ENCODE results near the gene GNB4. TPM values are rescaled to one million over a fixed set of nuclear protein-coding genes. Genes with fewer than 3 reads are reported as not detected.
A peak's percentile ranks its signal among the peaks of the same experiment; 100 is the strongest.

GNB4 gene
- polyA plus RNA-seq, 3 donors: 24.3 to 29.3 (median 27.7) TPM

DNA sequence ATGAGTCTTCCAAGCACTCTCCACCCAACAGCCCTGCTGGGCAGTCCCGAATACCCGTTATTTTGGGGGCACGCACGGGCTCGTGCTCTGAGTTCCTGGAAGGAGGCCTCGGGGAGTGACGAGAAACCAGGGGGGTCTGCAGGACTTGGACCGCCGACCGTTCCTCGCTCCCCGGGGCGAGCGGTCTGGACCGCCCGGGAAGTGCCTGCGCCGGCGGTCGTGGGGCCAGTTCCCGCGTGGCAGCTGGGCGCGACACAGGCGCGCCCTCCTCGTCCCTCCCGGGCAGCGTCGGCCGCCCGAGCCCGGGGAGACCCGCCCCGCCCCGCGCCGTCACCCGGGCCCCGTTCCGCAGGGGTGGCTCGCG, 387 bp downstream of the GNB4 start:
- peak in 4 of 11 donors; percentile 22 to 47 (median 36) for DNase-seq (ENCODE audit: extremely low read depth in 1 of 11, low read depth in 9 of 11, low spot score in 4 of 11)

DNA sequence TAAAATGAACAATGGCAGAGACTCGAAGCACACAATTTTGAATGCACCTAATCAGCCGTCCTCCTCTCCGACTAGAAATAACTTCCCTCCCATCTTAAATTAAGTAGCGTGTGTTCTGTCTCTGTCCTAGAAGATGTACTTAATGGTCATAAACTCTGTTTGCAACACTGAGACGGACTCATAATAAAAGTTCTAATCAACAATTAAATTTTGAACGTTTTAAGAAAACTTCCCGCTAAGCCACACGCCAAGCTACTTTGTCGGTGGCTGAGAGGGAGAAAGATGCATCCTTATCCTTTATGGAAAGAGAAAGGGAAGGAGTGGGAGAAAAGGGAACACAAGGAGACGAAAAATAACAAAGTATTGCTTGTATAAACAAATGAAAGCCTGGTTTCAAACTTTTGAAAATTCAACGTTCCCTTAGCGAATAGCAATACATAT, 989 bp downstream of the GNB4 start:
- peak in 2 of 11 donors; percentile 35 to 39 for DNase-seq (ENCODE audit: extremely low read depth in 1 of 11, low read depth in 9 of 11, low spot score in 4 of 11)

DNA sequence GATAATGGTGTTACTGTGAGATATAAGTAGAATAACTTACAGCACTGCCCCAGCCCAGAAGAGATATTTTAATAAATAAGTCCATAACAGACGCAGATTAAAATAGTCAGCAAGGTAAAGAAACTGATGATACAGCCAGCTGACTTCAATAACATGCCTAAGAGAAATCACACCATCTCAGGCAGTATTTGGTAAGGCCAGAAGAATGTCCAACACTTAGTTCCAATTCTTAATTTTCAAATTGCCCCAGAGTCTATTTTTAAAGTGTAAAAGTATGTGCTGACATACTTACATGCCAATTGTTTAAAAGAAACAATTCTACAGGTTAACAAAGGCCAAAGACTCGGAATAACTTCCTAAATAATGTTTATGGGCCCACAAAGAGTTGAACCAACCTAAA, 1.6 kb downstream of the GNB4 start:
- DNase-seq (ENCODE audit: extremely low read depth in 1 of 11, low read depth in 9 of 11, low spot score in 4 of 11): no peak

DNA sequence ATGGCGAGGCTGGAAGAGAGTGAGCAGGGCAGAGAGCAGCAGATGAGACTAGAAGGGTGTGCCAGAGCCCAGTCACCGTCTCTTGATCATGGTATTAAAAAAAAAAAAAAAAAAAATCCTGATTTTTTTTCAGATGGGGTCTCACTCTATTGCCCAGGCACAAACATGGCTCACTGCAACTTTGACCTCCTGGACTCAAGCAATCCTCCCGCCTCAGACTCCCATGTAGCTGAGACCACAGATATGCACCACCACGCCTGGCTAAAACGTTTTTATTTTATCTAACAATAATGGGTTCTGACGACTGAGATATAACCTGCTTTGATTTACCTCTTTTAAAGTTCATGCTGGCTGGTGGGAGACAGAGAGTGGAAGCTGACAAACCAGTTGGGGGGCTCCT, 4.0 kb downstream of the GNB4 start:
- DNase-seq (ENCODE audit: extremely low read depth in 1 of 11, low read depth in 9 of 11, low spot score in 4 of 11): no peak

DNA sequence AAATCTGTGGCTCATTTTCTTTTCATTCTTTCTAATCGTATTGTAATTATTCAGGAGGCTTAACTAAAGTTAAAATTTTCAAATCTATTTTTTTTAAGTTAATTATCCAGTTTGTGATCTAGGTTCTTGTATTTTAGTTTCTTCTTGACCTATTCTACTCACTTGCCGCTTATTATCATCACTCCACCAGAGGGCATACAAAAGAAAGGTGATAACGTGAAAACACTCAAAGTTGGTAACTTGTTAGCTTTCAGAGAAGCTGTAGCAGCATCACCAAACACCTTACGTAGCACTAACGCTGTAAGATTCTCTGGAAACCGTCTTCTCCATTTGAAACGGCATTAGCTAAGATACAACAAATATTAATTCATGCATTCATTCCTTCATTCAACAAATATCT, 4.8 kb downstream of the GNB4 start:
- no peak for DNase-seq (ENCODE audit: extremely low read depth in 1 of 11, low read depth in 9 of 11, low spot score in 4 of 11)

DNA sequence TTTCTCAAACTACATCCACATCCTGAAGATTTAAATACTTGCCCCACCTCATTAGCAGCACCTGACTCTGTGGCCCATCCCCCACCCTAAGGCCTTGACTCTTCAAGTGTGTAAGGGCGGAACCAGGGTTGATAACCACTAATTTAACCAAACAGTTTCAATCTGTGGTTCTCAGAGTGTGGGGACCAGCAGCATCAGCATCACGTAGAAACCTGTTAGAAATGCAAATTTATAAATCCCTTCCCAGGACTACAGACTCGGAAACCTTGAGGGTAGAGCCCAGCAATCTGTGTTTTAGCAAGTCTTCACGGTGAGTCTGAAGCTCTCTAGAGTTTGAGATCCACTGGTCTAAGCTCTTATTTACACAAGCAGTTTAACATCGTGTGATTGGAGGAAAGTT, 12.4 kb downstream of the GNB4 start:
- DNase-seq (ENCODE audit: extremely low read depth in 1 of 11, low read depth in 9 of 11, low spot score in 4 of 11): no peak

DNA sequence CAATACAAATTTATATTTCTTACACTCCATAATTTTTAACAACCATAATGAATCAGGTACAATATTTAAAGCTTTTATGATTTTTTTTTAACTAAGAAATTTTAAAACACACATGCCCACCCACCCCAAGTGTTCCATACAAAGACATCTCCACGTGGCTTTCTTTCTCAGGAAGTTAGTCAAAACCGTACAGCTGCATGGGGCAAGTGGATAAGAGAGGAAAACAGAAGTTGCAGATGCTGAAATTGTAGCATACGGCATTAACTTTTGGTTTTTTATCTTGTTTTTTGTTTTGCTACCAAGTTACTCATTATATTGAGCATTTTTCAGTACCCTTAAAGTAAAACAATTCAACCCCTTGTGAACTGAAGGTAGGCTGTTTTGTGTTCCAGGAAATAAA, 14.8 kb downstream of the GNB4 start:
- DNase-seq (ENCODE audit: extremely low read depth in 1 of 11, low read depth in 9 of 11, low spot score in 4 of 11): no peak

DNA sequence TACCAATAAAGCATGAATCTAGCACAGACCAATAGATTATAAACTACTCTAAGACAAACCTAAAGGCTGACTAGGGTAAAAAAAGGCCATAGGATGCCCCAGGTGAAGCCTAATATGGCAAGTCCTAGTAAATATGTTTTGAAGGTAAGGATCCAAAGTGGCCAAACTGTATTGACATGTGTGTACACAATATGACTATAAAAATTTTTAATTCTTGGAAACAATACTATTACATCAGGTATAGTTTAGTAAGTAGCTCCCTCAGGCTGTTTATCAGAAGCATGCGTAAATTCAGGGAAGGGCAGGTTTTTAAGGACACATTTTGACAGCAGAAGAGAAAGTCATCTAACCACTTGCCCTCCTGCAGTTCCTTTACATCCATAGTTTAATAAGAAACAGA, 18.8 kb downstream of the GNB4 start:
- DNase-seq (ENCODE audit: extremely low read depth in 1 of 11, low read depth in 9 of 11, low spot score in 4 of 11): no peak

DNA sequence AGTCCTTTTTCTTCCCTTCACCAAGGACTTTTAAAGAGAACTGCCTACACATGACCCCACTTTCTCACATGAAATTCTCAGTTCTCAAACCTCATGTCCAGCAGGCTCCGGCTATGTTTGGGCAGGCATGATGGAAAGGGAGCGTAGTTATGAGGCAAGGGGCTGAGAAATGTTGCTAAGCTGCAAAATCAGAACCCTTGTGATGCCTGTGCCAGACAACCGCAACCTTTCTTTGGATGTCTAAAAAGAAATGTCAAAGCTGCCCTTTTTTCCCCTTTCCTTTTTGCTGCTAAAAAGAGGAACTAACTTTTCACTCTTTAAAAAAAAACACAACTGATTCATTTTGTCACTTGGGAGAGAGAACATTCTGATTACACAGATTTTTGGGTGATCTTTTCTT, 19.2 kb downstream of the GNB4 start:
- DNase-seq (ENCODE audit: extremely low read depth in 1 of 11, low read depth in 9 of 11, low spot score in 4 of 11): no peak

DNA sequence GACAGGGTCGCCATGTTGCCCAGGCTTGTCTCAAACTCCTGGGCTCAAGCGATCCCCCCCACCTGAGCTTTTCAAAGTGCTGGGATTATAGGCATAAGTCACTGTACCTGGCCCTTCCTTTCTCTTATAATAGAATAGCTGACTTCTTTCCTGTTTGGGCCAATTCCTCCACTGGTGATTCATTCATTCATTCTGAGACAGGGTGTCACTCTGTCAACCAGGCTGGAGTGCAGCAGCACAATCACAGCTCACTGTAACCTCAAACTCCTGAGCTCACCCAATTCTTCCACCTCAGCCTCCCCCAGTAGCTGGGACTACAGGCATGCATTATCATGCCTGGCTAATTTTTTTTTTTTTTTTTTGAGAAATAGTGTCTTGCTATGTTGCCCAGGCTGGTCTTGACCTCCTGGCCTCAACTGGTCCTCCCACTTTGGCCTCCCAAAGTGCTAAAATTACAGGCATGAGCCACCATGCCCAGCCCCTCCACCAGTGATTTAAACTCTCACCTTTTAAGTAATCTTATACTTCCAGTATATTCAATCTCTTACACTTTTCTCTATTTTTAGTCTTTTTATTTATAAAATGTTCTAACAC, 20.9 kb downstream of the GNB4 start:
- DNase-seq (ENCODE audit: extremely low read depth in 1 of 11, low read depth in 9 of 11, low spot score in 4 of 11): no peak

DNA sequence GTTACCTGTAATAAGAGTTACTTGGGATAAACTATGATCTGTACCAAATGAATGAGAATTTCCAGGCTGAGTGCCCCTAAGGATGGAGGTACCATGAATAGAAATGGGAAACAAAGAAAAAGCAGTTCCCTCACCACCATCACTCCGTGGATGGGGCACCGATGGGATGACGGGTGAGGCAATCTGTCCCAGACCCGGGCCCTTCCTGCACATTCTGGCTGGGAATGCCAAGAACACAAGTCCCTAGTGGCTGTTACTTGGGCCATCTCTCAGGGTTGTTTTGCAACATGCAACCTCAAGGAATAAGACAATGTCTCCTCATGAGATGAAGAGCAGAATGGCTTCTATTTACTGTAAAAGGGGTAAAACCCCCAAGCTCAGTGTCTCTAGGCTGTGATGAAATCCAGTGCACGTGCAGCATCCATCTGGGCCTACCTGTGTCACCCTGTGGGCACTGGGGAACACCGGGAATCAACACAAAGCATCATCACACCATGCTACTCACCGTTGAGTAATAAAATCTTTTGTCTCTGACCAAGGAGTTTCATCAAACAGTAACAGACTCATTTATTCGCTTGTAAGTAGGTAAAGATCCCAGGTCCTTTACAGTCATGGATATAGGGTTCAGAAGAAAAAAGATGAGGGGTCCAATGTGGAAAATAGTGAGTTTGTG, 22.3 kb downstream of the GNB4 start:
- DNase-seq (ENCODE audit: extremely low read depth in 1 of 11, low read depth in 9 of 11, low spot score in 4 of 11): no peak

DNA sequence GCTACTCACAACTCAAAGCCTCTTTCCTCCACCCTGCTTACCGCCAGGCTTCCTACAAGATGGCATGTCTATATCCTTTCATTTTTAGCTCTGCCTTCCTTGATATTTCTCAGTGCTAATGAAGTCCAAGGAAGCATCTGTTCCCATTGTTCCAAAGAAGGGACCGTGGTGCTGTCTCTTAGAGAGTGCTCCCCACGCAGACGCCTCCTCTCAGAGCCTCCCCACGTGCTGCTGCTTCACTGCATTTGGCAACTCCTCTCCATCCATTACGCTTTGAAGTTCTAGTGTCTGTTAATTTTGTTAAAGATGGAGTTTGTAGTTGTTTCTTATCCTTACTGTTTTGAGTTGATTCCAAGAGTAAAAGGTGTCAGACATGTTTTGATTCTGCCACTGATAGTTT, 26.2 kb downstream of the GNB4 start:
- DNase-seq (ENCODE audit: extremely low read depth in 1 of 11, low read depth in 9 of 11, low spot score in 4 of 11): no peak

DNA sequence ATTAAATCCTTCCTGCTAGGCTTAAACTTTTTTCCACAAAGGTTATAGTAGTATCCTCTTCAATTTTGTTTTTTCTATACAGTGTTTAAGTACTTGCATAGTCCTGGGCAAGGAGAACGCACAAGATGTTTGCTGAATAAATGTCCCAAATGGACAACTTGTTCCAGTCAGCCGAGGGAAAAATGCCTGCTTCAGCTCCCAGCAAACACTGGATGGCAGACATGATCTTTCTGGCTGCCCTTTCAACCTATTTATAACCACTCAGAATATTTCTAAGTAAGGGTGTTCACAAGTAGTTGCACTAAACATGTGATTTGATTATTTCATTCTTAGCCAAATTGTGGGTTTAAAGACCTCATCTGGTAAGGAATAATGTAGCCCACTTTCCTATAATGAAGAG, 29.8 kb downstream of the GNB4 start:
- DNase-seq (ENCODE audit: extremely low read depth in 1 of 11, low read depth in 9 of 11, low spot score in 4 of 11): peak in 1 of 11 donors; percentile 19

DNA sequence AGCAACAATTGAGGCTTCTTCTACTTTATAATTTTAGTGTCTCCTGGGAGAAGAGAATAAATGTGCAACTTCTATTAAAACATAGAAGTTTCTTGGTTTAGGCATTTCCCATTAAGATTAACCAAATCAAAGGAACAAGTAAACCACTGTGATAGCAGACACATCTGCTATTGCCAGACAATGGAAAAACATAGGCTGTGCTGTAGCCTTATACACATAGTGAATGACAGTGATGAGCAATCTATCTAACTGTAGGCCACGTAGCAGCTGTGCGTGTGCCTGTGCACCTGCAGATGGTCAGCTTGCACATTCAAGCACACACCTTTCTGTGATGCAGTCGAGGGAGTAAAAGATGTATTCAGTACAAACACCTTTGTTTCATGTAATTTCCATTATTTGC, 32.7 kb downstream of the GNB4 start:
- no peak for DNase-seq (ENCODE audit: extremely low read depth in 1 of 11, low read depth in 9 of 11, low spot score in 4 of 11)

DNA sequence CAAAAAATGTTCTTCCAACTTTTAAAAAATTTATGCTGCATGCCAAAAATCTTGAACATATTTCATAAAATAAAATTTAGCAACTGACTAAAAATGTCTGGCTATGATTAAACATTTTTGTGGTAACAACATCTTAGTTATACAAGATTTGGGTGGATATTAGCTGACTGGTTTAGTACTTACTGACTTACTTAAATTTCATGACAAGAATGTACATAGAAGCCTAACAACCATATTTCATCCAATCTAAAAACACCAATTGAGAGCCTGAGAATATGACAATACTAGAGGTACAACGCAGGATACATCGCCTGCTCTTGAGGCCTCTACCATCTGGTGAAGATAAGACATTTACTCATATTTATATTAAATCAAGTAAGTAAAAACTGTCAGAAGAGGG, 34.6 kb downstream of the GNB4 start:
- no peak for DNase-seq (ENCODE audit: extremely low read depth in 1 of 11, low read depth in 9 of 11, low spot score in 4 of 11)

DNA sequence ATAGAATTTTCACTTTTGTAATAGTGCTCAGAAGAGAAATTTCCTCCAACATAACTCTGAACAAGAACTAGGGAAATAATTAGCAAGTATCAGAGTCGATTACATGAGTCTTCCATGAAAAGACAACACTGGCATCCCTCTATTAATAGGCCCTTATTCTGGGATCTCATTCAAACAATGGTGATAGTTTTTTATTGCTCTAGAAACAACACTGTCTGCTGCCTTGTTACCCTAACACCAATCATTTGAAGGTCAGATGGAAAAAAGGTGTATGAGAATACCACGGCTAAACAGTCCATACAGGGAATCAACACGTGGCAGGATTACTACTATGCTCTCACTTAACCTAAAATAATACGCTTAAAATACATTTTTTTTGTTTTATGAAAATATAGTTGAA, 35.9 kb downstream of the GNB4 start:
- DNase-seq (ENCODE audit: extremely low read depth in 1 of 11, low read depth in 9 of 11, low spot score in 4 of 11): no peak

DNA sequence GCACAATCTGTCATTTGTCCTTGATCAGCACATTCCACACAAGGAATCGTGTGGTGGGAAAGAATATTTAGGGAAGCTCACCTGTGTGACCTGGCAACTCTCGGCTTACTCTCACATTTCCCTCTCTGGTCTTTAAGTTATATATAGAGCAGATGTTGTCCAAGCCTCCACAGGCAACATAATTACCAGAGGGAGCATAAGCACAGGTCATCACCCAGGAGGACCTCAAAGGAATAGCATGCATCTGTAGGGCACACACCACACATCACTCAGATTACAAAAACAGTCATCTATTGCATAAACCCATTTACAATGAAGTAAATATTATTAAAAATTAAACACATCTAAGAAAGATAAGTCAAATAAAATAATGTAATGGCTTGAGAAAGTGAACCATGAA, 36.5 kb downstream of the GNB4 start:
- DNase-seq (ENCODE audit: extremely low read depth in 1 of 11, low read depth in 9 of 11, low spot score in 4 of 11): no peak

DNA sequence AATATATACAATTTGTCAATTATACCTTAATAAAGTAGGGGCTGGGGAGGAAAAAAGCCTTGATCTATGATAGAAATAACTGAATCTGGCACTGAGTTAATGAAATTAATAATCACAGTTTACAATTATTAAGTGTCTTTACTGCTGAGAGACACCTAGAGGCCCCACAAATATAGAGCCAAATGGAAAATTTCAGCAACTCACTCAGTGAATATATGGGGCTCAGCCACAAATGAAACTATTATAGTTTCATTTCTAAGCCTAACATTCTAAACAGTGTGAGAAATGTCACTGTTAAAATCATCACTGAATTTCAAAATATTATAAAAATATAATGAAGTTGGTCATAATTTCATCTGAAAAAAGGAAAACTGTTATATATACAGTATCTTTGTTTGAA, 40.3 kb downstream of the GNB4 start:
- no peak for DNase-seq (ENCODE audit: extremely low read depth in 1 of 11, low read depth in 9 of 11, low spot score in 4 of 11)

DNA sequence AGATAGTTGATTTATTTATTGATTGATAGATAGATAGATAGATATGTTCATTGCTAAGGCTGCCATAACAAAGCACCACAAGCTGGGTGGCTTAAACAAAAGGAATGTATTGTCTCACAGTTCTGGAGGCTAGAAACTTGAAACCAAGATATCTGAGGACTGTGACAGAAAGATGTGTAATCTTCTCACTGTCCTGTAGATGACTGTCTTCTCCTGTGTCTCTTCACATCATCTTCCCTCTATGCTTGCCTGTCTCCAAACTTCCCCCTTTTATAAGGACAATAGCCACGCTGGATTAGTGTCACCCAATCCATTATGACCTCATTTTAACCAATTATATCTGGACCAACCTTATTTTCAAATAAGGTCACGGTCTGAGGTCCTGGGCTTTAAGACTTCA, 40.9 kb downstream of the GNB4 start:
- DNase-seq (ENCODE audit: extremely low read depth in 1 of 11, low read depth in 9 of 11, low spot score in 4 of 11): no peak

DNA sequence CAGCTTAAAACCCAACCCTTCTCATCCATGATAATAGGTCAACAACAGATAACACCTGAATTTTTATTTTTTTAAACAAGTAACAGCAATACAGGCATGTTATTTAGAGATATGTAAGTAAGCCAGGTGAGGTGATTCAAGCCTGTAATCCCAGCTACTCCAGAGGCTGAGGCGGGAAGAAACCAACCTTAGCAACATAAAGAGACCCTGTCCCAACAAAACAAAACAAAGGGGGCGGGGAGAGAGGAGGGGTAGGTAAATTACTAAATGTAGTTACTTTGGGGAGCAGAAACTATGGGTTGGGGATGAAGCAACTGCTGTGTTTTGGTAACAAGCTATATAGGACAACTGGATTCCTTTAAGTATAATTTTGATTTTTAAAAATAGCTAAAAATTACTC, 47.0 kb downstream of the GNB4 start:
- DNase-seq (ENCODE audit: extremely low read depth in 1 of 11, low read depth in 9 of 11, low spot score in 4 of 11): no peak

DNA sequence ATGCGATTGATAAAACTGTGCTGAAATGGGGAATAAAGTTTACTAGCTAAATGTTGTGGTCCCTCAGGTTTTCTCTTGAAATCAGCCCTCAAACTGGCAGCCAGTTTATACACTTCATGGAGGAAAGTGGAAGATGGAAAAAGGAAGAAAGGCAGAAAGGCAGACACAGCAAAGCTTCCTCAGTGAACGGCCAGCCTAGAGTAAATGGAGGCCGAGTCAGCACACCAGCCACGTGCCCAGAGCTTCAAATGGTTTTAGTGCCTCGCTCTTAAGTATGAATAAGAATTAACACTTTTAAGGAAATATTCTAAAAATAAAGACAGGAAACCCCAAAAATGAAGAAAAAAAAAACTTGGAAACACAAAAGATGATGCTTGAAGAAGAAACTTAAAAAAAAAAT, 48.3 kb downstream of the GNB4 start:
- no peak for DNase-seq (ENCODE audit: extremely low read depth in 1 of 11, low read depth in 9 of 11, low spot score in 4 of 11)

All from renal cortex interstitium (tissue), 11 donors.